ENCODE measurements around the gene AARS2.

The AARS2 gene

DNA sequence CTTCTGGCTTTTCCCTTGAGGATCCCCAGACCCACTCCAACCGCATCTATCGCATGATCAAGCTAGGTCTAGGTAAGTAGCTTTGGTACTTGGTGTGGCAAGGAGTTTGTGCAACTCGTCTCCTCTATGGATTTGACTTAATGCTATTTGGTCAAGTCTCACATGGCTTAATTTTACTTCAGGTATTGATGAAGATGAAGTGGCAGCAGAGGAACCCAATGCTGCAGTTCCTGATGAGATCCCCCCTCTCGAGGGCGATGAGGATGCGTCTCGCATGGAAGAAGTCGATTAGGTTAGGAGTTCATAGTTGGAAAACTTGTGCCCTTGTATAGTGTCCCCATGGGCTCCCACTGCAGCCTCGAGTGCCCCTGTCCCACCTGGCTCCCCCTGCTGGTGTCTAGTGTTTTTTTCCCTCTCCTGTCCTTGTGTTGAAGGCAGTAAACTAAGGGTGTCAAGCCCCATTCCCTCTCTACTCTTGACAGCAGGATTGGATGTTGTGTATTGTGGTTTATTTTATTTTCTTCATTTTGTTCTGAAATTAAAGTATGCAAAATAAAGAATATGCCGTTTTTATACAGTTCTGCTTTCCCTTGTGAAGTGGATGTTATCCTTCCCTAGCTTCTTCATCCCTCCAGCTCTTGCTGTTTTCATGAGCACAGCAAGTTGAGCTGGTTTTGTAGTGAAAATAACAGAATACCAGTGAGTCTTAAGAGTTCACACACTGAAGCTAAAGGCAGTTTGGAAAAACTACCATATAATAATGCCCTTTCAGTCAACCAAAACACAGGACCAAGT, 59.6 kb downstream of the AARS2 start:
- no peak for DNase-seq (ENCODE audit: low spot score)
- TF ChIP-seq, protein P1, sequence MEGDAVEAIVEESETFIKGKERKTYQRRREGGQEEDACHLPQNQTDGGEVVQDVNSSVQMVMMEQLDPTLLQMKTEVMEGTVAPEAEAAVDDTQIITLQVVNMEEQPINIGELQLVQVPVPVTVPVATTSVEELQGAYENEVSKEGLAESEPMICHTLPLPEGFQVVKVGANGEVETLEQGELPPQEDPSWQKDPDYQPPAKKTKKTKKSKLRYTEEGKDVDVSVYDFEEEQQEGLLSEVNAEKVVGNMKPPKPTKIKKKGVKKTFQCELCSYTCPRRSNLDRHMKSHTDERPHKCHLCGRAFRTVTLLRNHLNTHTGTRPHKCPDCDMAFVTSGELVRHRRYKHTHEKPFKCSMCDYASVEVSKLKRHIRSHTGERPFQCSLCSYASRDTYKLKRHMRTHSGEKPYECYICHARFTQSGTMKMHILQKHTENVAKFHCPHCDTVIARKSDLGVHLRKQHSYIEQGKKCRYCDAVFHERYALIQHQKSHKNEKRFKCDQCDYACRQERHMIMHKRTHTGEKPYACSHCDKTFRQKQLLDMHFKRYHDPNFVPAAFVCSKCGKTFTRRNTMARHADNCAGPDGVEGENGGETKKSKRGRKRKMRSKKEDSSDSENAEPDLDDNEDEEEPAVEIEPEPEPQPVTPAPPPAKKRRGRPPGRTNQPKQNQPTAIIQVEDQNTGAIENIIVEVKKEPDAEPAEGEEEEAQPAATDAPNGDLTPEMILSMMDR (IDR thresholded peaks at IDR 0.05; ENCODE audit: extremely low read depth, insufficient read depth, missing control alignments): peak; percentile 76
- in situ Hi-C loops (cut with MboI; ENCODE audit: low pct_unique_long_range_greater_than_20kb, low sequenced_read_pairs, unreplicated experiment): no loop called here

DNA sequence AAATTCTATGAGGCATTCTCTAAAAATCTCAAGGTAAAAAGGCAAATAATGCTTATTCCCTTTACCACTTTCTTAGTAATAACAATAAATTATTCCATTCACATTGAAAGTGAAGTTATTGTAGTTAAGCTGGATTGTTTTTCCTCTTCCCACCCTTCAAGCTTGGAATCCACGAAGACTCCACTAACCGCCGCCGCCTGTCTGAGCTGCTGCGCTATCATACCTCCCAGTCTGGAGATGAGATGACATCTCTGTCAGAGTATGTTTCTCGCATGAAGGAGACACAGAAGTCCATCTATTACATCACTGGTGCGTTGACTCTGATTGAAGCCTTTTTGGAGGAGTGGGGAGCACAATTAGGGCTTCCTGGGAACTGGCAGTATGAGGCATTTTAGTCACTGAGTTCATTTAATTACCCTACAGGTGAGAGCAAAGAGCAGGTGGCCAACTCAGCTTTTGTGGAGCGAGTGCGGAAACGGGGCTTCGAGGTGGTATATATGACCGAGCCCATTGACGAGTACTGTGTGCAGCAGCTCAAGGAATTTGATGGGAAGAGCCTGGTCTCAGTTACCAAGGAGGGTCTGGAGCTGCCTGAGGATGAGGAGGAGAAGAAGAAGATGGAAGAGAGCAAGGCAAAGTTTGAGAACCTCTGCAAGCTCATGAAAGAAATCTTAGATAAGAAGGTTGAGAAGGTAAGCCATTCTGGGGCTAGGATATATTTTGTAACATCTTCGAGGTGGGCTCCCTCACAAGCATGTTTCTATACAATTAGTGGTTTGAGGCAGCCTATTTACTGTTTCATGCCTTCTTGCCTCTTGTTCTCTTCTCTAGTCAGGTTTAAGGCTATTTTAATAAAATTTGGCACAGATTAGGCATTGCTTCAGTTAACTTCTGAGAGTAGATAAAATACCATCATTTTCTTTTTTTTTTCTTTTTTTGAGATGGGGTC, 61.3 kb downstream of the AARS2 start:
- TF ChIP-seq, protein P1 (IDR thresholded peaks at IDR 0.05; ENCODE audit: extremely low read depth, insufficient read depth, missing control alignments): no peak
- no peak for DNase-seq (ENCODE audit: low spot score)
- in situ Hi-C loops (cut with MboI; ENCODE audit: low pct_unique_long_range_greater_than_20kb, low sequenced_read_pairs, unreplicated experiment): no loop called here

DNA sequence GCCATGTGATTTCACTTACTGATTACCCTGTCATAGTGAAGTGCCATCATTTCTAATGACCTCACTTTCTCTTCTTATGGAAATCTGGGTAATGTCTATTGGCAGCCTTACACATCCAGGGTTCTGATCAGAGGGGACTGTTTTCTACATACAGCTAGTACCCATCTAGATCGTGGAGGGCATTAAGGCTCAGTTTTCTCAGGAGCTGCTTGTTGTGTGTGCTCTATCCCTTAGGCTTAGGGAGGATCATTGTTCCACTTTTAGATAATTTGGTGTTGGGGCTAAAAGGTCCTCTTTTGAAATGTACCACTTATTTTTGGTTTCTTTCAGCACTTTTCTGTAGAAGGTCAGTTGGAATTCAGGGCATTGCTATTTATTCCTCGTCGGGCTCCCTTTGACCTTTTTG, 62.4 kb downstream of the AARS2 start:
- TF ChIP-seq, protein P1 (IDR thresholded peaks at IDR 0.05; ENCODE audit: extremely low read depth, insufficient read depth, missing control alignments): no peak
- in situ Hi-C loops (cut with MboI; ENCODE audit: low pct_unique_long_range_greater_than_20kb, low sequenced_read_pairs, unreplicated experiment): no loop called here
- no peak for DNase-seq (ENCODE audit: low spot score)

DNA sequence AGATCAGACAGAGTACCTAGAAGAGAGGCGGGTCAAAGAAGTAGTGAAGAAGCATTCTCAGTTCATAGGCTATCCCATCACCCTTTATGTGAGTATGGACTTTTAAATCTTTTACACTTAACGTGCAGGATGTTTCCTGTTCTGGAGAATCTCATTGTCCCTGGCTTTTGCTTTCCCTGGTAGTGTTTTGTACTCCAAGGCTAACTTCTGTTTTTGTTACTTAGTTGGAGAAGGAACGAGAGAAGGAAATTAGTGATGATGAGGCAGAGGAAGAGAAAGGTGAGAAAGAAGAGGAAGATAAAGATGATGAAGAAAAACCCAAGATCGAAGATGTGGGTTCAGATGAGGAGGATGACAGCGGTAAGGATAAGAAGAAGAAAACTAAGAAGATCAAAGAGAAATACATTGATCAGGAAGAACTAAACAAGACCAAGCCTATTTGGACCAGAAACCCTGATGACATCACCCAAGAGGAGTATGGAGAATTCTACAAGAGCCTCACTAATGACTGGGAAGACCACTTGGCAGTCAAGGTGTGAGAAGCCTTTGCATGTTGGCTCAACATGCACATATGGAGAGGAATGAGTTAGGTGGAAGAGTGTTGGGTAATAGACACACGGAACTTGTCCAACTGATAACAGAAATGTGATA, 63.0 kb downstream of the AARS2 start:
- TF ChIP-seq, protein P1 (IDR thresholded peaks at IDR 0.05; ENCODE audit: extremely low read depth, insufficient read depth, missing control alignments): no peak
- in situ Hi-C loops (cut with MboI; ENCODE audit: low pct_unique_long_range_greater_than_20kb, low sequenced_read_pairs, unreplicated experiment): no loop called here
- DNase-seq (ENCODE audit: low spot score): no peak

Data from GM13977 (cell line).